GM19239 (cell line): ENCODE results near the gene GAR1.
"Not testable (repeated sequence)": the region's sequence is repeated elsewhere in the genome, so short reads cannot be mapped to it uniquely, and the experiment has no call there.

ENCODE experiments used
- DNase-seq: peaks from one replicate; pipeline ENCODE4 v3.0.0; 2011; ENCODE audit warnings: low spot score; ENCODE audit not compliant: insufficient read length
- FAIRE-seq: peaks from 2 replicates; lab custom pipeline; 2011; peaks lifted over from hg19 to GRCh38; lab: Jason Lieb, UNC

Gene GAR1

GRCh38 chr4:109815151-109816081 lies at the start of gene GAR1:
GAR1 (plus strand) TSS chr4:109815762; CDS start chr4:109816165, 403 bp downstream.
- DNase-seq (peak; percentile 76), FAIRE-seq (peak; percentile 99)

- not testable (repeated sequence) for FAIRE-seq, DNase-seq
These were observed 33.5 kb upstream of the GAR1 start for GRCh38 chr4:109782092-109782491.

DNA sequence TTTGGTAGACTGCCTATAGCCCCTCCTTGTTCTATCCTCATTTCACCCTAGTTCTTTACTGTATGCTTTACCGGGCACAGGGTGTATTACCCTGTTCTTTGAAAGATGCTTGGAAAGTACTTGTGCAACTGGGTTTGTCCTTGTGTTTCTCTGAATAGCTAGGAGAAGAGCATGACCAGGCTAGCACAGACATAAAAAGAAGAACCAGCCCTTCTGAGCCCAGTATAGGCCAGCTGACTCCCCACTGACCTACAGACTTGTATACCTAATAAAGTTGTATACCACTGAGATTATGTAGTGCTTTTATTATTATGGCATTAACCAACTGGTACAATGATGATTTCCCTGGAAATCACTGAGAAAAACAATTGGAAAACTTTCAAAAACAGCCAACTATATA lies 28.7 kb upstream of the GAR1 start:
- FAIRE-seq = no peak
- no peak for DNase-seq

GRCh38 chr4:109787807-109788206 lies 27.8 kb upstream of the GAR1 start:
- FAIRE-seq (no peak), DNase-seq (no peak)

- no peak for DNase-seq
- no peak for FAIRE-seq
These were observed 20.5 kb upstream of the GAR1 start for GRCh38 chr4:109795059-109795458.

DNA sequence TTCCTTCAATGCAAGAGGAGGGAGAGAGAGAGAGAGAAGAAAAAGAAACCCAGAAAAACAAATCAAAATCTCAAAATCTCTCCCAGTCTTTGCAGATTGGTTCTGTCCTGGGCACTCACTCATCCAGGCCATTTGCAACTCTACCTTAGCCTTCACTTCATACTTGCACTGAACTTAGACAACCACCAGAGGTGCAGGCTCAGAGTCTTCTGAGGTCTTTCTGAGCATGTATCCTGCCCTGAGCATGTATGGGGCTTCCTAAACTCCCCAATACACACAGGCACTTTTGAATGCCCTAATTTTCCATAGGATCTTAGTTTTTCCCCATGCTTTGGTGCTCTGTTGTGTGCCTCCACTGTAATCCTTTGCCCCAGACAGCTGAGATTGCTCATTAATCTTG lies 16.7 kb upstream of the GAR1 start:
- no peak for FAIRE-seq
- DNase-seq = no peak

DNA sequence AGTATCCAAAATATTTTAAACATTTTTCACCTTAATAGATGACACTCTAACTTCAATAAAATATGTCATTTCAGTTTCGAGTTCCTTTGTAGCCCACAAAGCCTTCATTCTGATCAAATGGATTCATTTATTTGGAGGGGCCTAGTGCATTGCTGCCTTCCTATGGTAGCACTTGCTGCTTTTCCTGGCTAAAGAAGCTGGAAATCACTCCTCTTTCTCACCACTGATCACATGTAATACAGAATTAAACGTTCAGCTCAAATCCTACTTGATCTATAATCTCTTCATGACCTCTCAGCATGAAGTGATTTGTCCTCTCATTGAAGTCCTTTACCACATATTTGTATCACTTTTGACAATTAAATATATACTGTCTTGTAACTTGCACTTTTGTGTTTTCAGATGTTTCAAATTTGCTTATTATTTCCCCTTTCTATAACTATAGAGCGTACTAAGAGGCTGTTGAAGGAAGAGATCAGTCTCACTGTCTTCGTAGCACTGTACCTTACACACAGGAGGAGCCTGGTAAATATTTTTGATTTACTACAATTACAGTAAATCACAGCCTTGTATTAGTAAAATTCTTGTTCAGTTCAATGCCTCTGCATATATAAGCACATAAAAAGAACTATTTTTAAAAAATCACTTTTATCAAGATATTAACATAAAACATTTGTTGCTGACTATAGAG lies 14.3 kb upstream of the GAR1 start:
- no peak for DNase-seq
- FAIRE-seq = no peak

GRCh38 chr4:109801895-109802319 lies 13.7 kb upstream of the GAR1 start, which contains the start of gene CFI:
CFI (minus strand) TSS chr4:109801999; CDS start chr4:109801971, 28 bp downstream.
- no peak for DNase-seq
- no peak for FAIRE-seq

- DNase-seq (no peak), FAIRE-seq (peak; percentile 51)
These were observed 11.5 kb upstream of the GAR1 start for GRCh38 chr4:109803924-109804571.

DNA sequence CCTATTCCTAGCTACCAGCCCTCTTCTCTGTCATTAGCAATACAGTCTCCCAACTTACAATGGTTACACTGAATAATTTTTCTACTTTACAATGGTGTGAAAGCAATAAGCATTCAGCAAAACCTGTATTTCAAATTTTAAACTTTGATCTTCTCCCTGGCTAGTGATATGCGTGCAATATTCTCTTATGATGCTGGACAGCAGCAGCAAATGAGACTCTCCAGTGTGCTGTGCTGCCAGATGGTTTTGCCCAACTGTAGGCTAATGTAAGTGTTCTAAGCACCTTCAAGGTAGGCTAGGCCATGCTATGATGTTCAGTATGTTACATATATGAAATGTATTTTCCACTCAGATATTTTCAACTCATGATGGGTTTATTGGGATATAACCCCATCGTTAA lies 5.9 kb upstream of the GAR1 start:
- DNase-seq = no peak
- FAIRE-seq = no peak

GRCh38 chr4:109810552-109811387 lies 4.8 kb upstream of the GAR1 start:
- DNase-seq (no peak), FAIRE-seq (no peak)

- FAIRE-seq (no peak), DNase-seq (no peak)
These were observed 3.9 kb upstream of the GAR1 start for GRCh38 chr4:109811707-109812106.

DNA sequence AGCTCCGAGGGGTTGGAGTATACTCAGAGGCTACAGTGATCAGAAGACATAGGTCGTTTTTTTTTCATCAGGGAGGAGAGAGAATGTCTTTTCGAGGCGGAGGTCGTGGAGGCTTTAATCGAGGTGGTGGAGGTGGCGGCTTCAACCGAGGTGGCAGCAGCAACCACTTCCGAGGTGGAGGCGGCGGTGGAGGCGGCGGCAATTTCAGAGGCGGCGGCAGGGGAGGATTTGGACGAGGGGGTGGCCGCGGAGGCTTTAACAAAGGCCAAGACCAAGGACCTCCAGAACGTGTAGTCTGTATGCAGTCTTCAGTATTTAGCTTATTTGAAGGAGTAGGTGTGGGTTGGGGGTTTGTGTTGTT lies 500 bp downstream of the GAR1 start:
- FAIRE-seq = no peak
- DNase-seq = no peak

- FAIRE-seq = no peak
- DNase-seq = no peak
These were observed 1.3 kb downstream of the GAR1 start for GRCh38 chr4:109816894-109817293.

GRCh38 chr4:109818268-109818667 lies 2.7 kb downstream of the GAR1 start:
- FAIRE-seq = no peak
- no peak for DNase-seq

- DNase-seq (no peak), FAIRE-seq (no peak)
These were observed 5.0 kb downstream of the GAR1 start for GRCh38 chr4:109820563-109820962.

GRCh38 chr4:109821185-109821584 lies 5.6 kb downstream of the GAR1 start:
- DNase-seq = no peak
- FAIRE-seq = no peak

- no peak for DNase-seq
- peak; percentile 4 for FAIRE-seq
These were observed 11.2 kb downstream of the GAR1 start for GRCh38 chr4:109826719-109827118.

DNA sequence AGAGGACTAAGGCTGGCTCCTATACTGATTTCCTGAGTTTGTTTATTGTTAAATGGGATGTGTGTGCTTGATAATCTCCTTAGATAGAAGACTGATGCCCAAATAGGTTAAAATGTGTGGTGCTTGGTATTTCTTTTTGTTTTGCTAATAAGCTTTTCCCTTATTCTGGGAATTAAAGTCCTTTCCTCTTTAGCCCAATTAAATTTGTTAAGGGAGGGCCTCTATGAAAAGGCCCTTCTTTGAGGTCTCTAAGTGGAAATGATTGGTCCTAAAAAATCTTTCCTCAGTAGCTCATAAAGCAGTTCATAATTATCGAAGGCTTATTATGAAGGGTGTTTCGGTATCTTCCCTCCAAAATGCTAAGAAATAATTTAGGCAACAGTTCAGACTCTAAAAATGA lies 12.1 kb downstream of the GAR1 start, which contains the start of gene RRH:
RRH (plus strand) TSS at position 301 of the 400 bp plus-strand sequence; CDS start at position 357, 56 bp downstream.
- DNase-seq (no peak), FAIRE-seq (no peak)

DNA sequence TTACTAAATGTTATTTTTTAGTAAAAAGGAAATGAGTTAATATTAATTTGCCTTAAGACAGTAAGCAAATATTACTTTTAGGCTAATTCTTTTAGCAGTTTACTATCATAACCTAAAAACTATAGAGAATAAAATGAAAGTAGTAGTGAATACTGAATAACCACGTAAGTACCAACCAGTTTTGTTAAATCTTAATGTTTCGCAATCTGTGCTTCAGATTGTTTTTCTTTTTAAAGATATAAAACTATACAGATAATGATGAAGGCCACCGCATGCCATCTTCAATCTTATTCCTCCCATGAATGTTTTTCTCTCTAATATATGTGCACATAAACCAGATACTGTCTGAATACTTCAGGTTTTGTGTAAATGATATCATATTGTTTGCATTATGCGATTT lies 18.2 kb downstream of the GAR1 start:
- DNase-seq = no peak
- FAIRE-seq = no peak
